GM12864 (cell line): Measurements from ENCODE around the gene PTN.
"Not testable (repeated sequence)": the region's sequence is repeated elsewhere in the genome, so short reads cannot be mapped to it uniquely, and the experiment has no call there.

Source experiments
- DNase-seq: peaks from one replicate; pipeline ENCODE4 v3.0.0-alpha.2; 2011; ENCODE audit warnings: low read depth
- H3K4me3 ChIP-seq: 2 replicates; pipeline ENCODE4 v1.5.1; 2011; ENCODE audit warnings: mild to moderate bottlenecking, low read depth, low read length, control low read depth
- CTCF ChIP-seq: IDR thresholded peaks from 2 replicates; pipeline ENCODE4 v1.5.1; 2011; ENCODE audit warnings: low read depth, mild to moderate bottlenecking, moderate library complexity, low read length, control low read depth, inconsistent platforms; ENCODE audit errors: missing control alignments

Gene PTN

GRCh38 chr7:137269240-137269639 lies 74.3 kb downstream of the PTN start:
- DNase-seq = no peak
- no peak overlapping the region for H3K4me3 ChIP-seq
- TF ChIP-seq CTCF = no peak

GRCh38 chr7:137268001-137268865 lies 75.3 kb downstream of the PTN start:
- DNase-seq = not testable (repeated sequence)

GRCh38 chr7:137266764-137267163 lies 76.8 kb downstream of the PTN start:
- no peak for TF ChIP-seq CTCF
- DNase-seq = no peak
- H3K4me3 ChIP-seq = no peak overlapping the region

More at GRCh38 chr7:137268001-137268865, 75.3 kb downstream of the PTN start:
- H3K4me3 ChIP-seq = not testable (repeated sequence)

- not testable (repeated sequence) for H3K4me3 ChIP-seq
Measured at GRCh38 chr7:137265480-137265879, 78.1 kb downstream of the PTN start.

GRCh38 chr7:137262599-137262998 lies 80.9 kb downstream of the PTN start:
- no peak for DNase-seq
- no peak overlapping the region for H3K4me3 ChIP-seq
- TF ChIP-seq CTCF = no peak

More at GRCh38 chr7:137265480-137265879, 78.1 kb downstream of the PTN start:
- not testable (repeated sequence) for DNase-seq

- H3K4me3 ChIP-seq = no peak overlapping the region
- DNase-seq = no peak
- TF ChIP-seq CTCF = no peak
Measured at GRCh38 chr7:137258552-137258951, 85.0 kb downstream of the PTN start.

- TF ChIP-seq CTCF = no peak
- DNase-seq = no peak
- H3K4me3 ChIP-seq = no peak overlapping the region
Measured at GRCh38 chr7:137254766-137255165, 88.8 kb downstream of the PTN start.

GRCh38 chr7:137245890-137246289 lies 97.6 kb downstream of the PTN start:
- DNase-seq = no peak
- no peak overlapping the region for H3K4me3 ChIP-seq
- no peak for TF ChIP-seq CTCF
